SIG-M5 treated with dmso at 0.1 percent for 504 hours (cell line): ENCODE data around the gene PLK5.

Experiments
- DNase-seq: peaks from one replicate; lab custom pipeline; 2025; ENCODE audit not compliant: unreplicated experiment; lab: John Stamatoyannopoulos, UW

Gene PLK5

DNA sequence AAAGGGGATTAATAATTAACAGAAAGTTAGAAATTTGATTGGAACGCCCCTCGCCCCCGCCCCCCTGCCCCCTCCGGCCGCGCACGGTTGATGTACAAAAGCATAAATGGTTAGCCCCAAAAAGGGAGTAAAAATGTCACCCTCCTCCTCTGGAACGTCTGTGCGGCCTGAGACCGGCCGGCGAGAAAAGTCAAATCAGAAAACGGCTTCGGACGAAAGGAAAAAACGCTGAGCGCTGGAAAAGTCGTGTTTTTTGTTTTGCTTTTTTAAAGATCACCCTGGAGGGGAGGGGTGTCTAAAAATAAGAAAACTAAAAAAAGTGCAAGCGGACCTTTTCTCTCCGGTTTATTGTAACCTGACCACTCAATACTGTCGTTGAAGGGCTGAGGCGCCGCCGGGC lies 31.1 kb downstream of the PLK5 start:
- DNase-seq: no peak

DNA sequence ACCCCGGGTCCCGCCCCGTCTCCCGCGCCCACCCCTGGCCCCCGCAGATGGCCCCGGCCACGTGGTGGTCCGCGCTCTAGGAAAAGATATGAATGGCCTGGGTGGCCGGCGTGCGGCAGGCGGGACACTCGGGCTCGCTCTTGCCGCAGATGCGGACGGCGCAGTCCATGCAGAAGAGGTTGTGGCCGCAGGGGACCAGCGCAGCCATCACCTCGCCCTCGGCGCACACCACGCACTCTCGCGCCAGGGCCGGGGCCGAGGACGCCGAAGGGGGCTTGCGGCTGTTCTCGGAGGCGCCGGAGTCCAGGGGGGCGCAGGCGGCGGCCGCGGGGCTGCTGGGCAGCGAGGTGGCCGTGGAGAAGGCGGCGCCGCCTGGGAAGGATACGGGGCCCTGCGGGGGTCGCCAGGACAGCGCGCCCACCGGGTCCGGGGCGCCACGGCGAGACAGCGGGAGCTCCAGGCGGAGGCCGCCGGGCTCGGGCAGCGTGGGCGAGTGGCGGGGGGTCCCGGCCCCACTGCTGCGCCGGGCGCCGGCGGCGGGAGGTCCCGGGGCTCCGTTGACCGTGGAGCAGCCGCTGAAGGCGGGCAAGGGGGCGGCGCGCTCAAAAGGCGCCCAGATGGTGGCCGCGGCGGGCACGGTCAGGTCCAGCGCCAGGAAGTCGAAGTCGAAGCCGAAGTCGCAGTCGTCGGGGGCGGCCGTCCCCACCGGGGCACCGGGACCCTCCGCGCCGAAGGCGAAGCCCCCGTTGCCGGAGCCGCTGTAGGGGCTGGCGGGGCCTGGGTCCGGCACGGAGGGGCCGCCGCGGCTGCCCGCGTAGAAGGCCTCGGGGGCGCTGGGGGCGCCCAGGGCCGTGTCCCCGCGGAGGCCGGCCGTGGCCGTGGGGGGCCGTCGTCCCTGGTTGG lies 31.9 kb downstream of the PLK5 start:
- DNase-seq: no peak

DNA sequence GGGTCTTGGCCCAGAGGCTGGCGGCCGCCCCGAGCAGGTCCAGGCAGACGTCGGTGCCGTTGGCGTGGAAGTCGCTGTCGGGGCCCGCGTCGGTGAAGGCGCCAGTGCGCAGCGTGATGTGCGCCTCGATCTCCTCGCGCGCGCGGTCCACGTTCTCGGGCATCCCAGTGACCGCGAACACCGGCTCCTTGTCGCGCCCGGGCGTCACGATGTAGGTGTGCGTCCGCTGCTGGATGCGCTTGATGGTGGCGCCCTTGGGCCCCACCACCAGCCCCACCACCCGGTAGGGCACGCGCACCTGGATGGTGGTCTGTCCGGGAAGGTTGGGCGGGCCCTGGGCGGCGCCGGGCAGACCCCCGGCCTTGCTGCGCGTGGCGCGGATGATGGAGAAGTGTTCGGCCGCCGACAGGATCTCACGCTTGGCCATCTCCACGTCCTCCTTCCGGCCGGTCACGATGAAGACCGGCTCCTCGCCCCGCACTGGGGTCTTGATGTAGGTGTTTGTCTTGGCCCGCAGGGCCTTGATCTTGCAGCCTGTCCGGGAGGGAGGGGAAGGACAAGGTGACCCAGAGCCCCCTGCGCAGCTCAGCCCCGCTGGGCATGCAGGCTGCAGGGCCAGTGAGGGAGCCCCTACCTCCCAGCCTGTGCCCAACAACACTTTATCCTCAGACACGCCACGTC lies 32.7 kb downstream of the PLK5 start:
- no peak for DNase-seq

DNA sequence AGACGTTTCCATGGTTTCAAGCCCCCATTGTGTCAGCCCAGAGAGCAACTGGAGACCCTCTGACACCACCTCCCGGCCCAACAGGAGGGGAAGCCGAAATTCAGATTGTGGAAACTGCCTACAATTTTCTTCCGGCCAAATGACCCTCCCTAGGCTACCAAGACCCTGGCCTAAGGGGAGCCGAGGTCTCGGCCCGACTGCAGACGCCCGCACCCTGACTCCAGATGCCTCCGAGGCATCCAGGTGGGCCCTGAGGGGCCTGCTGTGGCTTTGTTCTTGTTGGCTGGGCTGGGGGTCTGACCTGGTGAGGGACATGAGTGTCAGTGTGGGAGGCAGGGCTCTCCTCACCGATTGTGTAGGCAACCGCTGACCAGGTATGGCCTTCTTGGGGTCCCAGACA lies 34.7 kb downstream of the PLK5 start:
- no peak for DNase-seq

DNA sequence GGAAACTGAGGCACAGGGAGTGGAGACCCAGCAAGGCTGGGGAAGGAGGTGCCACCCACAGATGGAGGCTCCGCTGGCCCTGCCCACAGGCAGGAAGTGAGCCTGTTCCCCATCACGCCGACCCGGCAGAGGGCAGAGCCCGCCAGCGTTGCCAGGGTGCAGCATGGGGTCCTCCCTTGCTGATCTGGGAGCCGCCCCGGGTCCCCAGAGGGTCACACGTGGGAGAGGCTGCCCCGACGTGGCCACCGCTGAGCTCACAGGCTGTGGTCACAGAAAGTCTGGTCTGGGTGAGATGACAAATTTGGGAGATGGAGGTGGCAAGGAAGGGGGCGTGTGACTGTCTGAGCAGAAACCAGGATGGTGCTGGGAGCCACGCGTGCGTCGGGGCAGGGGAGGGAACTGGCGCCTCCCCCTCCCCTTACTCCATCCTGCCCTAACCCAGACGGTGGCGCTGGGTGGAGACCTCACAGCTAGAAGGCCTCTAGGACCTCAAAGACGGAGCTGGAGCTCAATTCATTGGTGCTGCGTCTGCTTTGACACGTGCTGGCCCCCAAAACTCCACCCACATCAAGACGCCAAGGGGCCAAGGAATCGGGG lies 36.5 kb downstream of the PLK5 start:
- no peak for DNase-seq

DNA sequence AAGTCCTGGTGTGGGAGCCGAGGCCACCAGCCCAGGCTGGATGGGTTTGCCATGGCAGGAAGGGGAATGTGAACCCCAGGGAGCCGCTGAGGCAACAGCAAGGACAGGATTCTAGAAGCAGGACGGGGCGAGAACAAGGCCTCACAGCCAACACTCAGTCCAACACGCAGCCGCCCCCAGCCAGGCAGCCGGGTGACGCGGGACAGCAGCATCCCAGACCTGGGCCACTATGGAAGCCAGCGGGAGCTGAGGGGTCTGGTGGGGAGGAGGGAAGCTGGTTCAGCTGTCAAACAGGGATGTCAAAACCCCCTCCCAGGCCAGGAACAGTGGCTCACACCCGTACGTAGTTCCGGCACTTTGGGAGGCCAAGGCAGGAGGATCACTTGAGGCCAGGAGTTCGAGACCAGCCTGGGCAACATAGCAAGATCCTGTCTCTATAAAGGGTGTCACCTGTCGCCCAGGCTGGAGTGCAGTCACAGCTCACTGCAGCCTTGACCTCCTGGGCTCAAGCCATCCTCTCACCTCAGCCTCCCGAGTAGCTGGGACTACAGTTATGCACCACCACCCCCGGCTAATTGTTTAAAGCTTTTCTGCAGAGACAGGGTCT lies 37.5 kb downstream of the PLK5 start:
- DNase-seq: no peak

DNA sequence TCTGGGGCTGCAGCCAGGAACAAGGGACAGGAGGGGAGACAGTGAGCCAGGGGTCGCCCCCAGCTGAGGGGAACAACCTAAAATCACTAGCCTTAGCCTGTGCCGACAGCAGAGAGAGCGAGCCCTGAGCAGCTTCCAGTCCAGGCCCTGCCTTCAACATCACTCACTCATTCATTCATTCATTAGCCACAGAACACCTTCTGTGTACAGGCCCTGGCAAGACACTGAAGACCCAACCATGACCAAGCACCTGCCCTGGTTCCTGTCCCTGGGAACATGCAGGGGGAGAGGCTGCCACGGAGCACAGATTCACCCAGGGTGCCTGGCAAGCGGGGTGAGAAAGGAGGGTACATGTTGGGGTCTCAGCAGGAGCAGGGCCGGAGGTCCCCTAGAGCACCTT lies 39.4 kb downstream of the PLK5 start:
- DNase-seq: no peak

DNA sequence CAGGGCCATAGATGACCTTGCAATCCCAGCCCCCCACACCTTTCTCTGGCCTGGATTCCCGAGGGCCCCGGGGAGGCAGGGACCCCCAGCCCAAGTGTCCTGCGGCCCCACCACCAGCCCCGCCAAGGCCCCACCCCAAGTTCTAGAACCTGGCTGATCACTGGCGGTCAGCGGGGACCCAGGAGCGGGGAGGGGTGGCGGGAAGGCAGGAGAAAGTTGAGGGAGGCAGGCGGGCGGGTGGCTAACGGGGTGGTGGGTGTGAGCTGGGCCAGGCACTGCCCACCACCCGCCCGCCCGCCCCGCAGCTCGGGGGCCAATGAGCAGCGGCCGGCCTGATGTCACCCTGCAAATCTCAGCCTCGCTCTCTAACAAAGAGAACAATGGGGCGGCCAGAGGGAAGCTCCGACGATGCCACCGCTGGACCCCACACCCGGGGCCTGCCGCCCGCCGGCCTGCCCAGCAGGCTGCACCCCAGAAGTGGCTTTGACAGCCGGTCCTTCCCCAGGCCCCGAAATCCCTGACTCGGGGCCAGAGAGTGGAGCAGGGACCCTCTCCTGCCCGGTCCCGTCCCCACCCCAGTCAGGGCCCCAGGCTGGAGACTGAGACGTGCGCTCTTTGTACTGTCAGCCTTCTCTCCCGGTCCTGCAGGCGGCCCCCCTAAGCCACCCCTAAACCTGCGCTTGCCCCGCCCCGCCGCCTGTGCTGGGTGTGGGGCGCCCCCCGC lies 42.7 kb downstream of the PLK5 start:
- DNase-seq: no peak

DNA sequence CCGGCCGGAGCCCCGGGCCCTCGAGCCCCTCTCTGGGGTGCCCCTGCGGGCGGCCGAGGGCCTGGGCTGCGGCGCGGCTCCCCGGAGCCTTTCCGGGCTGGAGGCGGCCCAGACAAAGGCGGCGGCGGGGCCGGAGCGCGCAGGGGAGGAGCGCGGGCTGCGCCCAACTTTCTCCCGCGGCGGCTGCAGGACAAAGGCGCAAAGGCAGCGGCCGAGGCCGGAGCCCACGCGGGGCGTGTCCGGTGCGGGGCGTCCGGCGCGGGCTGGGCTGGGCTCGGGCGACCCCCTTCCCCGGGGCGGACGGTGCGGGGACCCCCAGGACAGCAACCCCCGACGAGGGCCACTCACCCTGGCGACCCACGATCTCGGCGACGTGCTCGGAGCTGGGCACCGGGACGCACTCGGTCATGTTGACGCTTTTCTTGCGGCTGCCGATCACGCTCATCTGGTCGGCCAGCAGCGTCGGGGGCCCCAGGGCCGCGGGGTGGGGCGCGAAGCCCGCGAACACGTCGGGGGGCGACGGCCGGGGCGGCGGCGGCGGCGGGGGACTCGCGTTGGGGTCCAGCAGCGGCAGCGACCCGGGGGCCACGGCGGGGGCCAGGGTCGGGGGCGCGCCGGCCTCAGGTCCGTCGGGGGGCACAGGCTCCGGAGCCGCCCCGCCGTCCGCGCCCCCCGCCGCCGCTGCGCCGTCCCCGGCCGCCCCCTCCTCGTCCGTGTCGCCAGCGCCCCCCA lies 43.4 kb downstream of the PLK5 start:
- no peak for DNase-seq

DNA sequence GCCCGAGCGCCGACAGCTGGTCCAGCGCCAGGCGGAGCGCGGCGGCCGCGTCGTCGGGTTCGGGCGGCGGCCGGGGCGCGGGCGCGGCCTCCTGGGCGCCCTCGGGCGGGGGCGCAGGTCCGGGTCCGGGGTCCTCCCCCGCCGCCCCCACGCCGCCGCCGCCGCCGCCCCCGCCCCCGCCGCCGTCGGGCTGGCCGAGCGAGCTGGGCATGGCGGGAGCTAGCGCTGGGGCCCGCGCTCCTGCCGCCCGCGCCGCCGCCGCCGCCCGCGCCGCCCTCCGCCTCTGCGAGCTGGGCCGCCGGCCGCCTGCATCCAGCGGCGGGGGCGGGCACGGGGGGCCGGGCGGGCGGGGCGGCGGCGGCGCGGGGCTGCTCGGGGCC lies 44.0 kb downstream of the PLK5 start:
- DNase-seq: no peak

DNA sequence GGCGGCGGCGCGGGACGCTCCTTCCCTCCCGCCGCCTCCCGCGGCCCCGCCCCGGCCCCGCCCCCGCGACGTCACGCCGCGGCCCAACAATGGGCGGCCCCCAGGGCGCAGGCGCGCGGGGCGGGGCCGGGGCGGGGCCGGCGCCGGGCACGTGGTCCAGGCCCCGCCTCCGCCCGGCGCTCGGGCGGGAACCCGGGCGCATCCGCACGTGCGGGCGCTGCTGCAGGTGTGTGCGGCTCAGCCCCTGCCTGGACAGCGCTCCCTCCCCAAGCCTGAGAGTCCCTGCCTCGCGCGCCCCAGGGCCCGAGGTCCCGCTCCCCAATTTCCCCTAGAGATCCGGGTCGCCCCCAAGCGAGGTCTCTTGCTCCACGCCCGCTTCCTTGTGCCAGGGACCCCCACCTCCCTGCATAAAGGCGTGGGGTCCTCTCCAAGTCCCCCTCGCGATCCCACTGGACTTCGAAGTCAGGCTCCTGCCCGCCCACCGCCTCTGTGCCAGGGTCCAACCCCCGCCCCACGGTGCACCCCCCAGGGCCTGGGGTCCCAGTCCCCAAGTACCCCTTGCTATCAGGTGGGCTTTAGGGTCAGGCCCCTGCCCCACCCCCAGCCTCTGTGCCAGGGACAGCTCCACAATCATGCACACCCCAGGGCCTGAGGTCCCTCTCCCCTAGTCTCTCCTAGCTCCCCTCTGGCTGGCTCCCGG lies 44.6 kb downstream of the PLK5 start, which contains the start of gene MEX3D:
TSS of gene MEX3D (minus strand) at position 6 of the 700 bp plus-strand sequence. CDS start 267 bp downstream, outside the sequence.
- DNase-seq: no peak

DNA sequence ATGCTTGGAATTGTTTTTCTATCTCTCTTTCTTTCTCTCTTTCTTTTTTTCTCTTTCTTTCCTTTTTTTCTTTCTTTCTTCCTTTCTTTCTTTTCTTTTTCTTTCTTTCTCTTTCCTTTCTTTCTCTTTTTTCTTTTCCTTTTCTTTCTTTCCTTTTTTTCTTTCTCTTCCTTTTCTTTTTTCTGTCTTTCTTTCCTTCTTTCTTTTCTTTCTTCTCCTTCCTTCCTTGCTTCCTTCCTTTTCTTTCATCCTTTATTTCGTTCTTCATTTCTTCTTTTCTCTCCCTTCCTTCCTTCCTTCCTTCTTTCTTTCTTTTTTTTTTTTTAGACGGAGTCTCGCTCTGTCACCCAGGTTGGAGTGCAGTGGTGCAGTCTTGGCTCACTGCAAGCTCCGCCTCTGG lies 46.1 kb downstream of the PLK5 start:
- DNase-seq: no peak

DNA sequence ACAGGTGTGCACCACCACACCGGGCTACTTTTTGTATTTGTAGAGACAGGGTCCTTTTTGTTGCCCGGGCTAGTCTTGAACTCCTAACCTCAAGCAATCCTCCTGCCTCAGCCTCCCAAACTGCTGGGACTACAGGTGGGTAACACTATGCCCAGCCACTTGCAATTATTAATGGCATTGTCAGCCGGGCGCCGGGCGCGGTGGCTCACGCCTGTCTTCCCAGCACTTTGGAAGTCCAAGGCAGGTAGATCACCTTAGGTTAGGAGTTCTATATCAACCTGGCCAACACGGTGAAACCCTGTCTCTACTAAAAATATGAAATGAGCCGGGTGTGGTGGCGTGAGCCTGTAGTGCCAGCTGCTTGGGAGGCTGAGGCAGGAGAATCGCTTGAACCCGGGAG lies 47.0 kb downstream of the PLK5 start:
- no peak for DNase-seq

DNA sequence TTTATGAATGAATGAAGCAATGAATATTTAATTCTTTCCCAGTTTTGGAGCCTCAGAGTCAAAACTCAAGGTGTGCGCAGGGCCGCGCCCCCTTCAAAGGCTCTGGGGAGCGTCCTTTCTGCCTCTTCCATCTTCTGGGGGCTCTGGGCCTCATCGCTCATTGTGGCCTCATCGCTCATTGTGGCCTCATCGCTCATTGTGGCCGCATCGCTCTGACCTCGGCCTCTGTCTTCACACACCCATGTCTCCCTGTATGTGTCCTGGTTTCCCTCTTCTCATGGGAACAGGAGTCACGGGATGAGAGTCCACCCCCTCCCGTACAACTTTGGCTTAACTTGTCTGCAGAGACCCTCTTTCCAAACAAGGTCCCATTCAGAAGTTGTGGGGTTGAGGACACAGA lies 47.5 kb downstream of the PLK5 start:
- no peak for DNase-seq

DNA sequence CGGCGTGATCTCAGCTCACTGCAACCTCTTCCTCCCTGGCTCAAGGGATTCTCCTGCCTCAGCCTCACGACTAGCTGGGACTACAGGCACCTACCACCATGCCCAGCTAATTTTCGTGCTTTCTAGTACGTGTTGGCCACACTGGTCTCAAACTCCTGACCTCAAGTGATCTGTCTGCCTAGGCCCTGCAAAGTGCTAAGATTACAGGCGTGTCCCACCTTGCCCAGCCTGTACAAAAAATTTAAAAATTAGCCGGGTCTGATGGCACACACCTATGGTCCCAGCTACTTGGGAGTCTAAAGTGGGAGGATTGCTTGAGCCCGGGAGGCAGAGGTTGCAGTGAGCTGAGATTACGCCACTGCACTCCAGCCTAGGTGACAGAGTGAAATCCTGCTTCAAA lies 48.9 kb downstream of the PLK5 start:
- no peak for DNase-seq

DNA sequence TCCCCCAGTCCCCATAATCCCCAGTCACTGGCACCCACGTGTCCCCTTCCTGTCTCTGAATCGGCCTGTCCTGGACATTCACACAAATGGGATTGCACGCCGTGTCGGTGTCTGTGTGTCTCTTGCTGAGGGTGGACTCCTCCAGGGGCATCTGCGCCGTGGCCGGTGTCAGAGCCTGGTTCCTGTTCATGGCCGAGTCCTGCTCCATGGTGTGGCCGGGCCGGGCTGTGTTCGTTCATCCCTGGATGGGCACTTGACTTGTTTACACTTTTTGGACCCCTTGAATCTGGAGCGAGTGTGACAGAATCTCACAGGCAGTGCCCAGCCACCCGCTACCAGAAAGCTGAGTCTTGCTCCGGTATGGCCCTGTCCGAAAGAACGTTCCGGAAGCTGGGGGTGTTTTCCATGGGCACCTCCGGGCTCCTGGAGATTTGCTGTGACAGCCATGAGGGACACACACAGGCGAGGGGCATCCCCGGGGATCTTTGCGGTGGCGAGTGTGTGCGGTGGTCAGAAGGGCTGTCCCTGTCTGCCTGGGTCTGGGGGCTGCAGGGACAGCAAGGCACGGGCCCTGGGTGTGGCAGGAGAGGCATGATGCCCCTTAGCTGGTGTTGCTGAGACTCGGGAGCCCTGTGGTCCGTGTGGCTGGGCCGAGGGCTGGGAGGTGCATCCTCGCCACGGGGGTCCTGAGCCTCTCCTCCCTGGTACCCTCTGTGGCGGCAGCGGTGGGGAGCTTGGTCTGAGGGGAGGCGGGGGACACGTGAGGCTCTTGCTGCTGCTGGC lies 50.7 kb downstream of the PLK5 start:
- DNase-seq: no peak

DNA sequence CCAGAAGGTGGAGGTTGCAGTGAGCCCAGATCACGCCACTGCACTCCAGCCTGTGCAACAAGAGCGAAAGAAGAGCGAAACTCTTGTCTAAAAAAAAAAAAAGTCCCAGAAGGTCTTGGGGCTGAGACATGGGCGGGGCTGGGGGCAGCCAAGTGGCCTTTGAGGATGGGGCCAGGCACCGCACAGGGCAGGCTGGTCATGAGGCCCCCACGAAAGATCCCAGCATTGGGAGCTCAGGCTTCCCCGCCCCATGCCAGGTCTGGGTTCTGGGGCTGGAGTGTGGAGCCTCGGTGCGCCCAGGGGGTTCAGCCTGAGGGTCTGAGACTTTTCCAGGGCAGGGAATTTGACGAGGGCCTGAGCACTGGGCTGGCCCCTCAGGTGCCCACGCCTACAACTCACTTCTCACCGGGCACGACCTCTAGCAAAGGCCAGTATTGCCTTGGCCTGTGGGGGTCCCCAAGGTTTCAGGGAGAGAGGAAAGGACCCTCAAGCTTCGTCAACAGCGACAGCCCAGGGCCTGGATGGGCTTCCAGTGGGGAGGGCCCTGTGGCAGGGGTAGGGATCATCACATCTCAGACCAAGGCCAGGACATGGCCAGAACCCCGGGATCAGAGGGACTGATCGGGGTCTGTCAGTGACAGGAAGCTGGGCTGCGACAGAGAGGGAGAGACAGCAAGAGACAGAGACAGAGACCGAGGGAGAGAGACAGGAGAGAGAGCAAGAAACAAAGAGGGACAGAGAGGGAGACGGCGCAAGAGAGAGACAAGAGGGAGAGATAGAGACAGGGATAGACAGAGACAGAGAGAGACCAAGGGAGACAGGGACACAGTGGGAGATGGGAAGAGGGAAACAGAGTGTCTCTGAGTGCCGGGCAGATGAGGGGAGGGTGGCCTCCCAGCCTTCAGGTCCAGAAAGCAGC lies 51.7 kb downstream of the PLK5 start:
- DNase-seq: no peak
